PC-3 (cell line): ENCODE results near the gene NBAS. TPM values are rescaled to one million over a fixed set of nuclear protein-coding genes. Genes with fewer than 3 reads are reported as not detected.

Experiments
- ATAC-seq: fragments of 200-7000 bp; cut with Tn5 transposase; 2 replicates; pipeline ENCODE4 v1.9.1; 2020; ENCODE audit warnings: mild to moderate bottlenecking, moderate library complexity
- BruUV-seq: library from RNA; stranded (reverse); fragments of 400-500 nt; replicated peaks from 2 replicates; lab custom pipeline; 2021; lab: Mats Ljungman, UMichigan
- CTCF ChIA-PET: fragments of 300-600 bp; sonication (Branson Sonifier 250); formaldehyde crosslinking; loops from one replicate; lab custom pipeline; 2022; ENCODE audit warnings: antibody characterized with exemption; lab: Charles Lee
- POLR2A ChIA-PET: fragments of 300-600 bp; sonication (Branson Sonifier 250); formaldehyde crosslinking; loops from one replicate; lab custom pipeline; 2022; ENCODE audit warnings: antibody characterized with exemption; ENCODE audit not compliant: unreplicated experiment; lab: Charles Lee
- DNase-seq: peaks from one replicate; pipeline ENCODE4 v3.0.0-alpha.2; 2015
- H2AFZ ChIP-seq: fragments of 300-600 bp; sonication (generic); 2 replicates; pipeline ENCODE4 v1.6.0; 2016; ENCODE audit warnings: antibody characterized with exemption, low read length
- H3F3A ChIP-seq: fragments of 300-600 bp; sonication (generic); one replicate; pipeline ENCODE4 v1.6.0; 2017; ENCODE audit warnings: antibody characterized with exemption, low read length, control low read depth, mild to moderate bottlenecking; ENCODE audit not compliant: unreplicated experiment
- H3K27ac ChIP-seq: fragments of 300-600 bp; sonication (generic); 2 replicates; pipeline ENCODE4 v1.5.1; 2016; ENCODE audit warnings: mild to moderate bottlenecking, low read length
- H3K27me3 ChIP-seq: fragments of 300-600 bp; sonication (generic); 2 replicates; pipeline ENCODE4 v1.6.1; 2016; ENCODE audit warnings: low read length, mixed read lengths
- H3K36me3 ChIP-seq: fragments of 300-600 bp; sonication (generic); 2 replicates; pipeline ENCODE4 v1.6.1; 2016; ENCODE audit warnings: low read depth, mixed run types, low read length, mixed read lengths
- H3K4me1 ChIP-seq: fragments of 300-600 bp; sonication (generic); 2 replicates; pipeline ENCODE4 v1.5.1; 2016; ENCODE audit warnings: low read length; ENCODE audit not compliant: insufficient read depth
- H3K4me2 ChIP-seq: fragments of 300-600 bp; sonication (generic); 2 replicates; pipeline ENCODE4 v1.6.0; 2016; ENCODE audit warnings: low read length
- H3K4me3 ChIP-seq: fragments of 300-600 bp; sonication (generic); 2 replicates; pipeline ENCODE4 v1.5.1; 2016; ENCODE audit warnings: mild to moderate bottlenecking, low read length, mixed read lengths
- H3K79me2 ChIP-seq: fragments of 300-600 bp; sonication (generic); 2 replicates; pipeline ENCODE4 v1.6.1; 2017; ENCODE audit warnings: low read length, mixed read lengths
- H3K9ac ChIP-seq: fragments of 300-600 bp; sonication (generic); 2 replicates; pipeline ENCODE4 v1.6.0; 2016; ENCODE audit warnings: mild to moderate bottlenecking, low read length
- H3K9me2 ChIP-seq: fragments of 300-600 bp; sonication (generic); replicated peaks from 2 replicates; pipeline ENCODE4 v1.6.1; 2016; ENCODE audit warnings: mixed run types, low read length, mixed read lengths
- H3K9me3 ChIP-seq: fragments of 300-600 bp; sonication (generic); 2 replicates; pipeline ENCODE4 v1.6.1; 2016; ENCODE audit warnings: low read length, mixed read lengths
- H4K20me1 ChIP-seq: fragments of 300-600 bp; sonication (generic); 2 replicates; pipeline ENCODE4 v1.6.1; 2016; ENCODE audit warnings: low read length, mixed read lengths
- EZH2 ChIP-seq: fragments of 300-600 bp; sonication (generic); IDR thresholded peaks from one replicate; pipeline ENCODE4 v1.6.1; 2017; ENCODE audit warnings: antibody characterized with exemption, mild to moderate bottlenecking, low read length; ENCODE audit not compliant: unreplicated experiment
- EZH2phosphoT487 ChIP-seq: fragments of 300-600 bp; sonication (generic); IDR thresholded peaks from 2 replicates; pipeline ENCODE4 v1.6.1; 2018; ENCODE audit warnings: mild to moderate bottlenecking, antibody characterized with exemption, low read length, borderline replicate concordance
- intact Hi-C: fragments of 100-400 bp; cut with micrococcal nuclease; formaldehyde crosslinking; loops from 2 replicates; pipeline ENCODE4 v1.9.0; 2023
- total RNA-seq: library from RNA; depleted of rRNA; stranded (reverse); fragments of >200 nt; gene quantifications from 2 replicates; pipeline ENCODE4 v1.2.3, GENCODE V29; 2014
- TF ChIP-seq, protein P1 (sequence below): fragments of 300-600 bp; sonication (generic); conservative IDR thresholded peaks from 2 replicates; pipeline ENCODE4 v1.5.1; 2017; ENCODE audit warnings: antibody characterized with exemption, low read depth, mild to moderate bottlenecking, low read length

NBAS gene
- total RNA-seq, 1 experiment from 2014 or later = 37.2 TPM

DNA sequence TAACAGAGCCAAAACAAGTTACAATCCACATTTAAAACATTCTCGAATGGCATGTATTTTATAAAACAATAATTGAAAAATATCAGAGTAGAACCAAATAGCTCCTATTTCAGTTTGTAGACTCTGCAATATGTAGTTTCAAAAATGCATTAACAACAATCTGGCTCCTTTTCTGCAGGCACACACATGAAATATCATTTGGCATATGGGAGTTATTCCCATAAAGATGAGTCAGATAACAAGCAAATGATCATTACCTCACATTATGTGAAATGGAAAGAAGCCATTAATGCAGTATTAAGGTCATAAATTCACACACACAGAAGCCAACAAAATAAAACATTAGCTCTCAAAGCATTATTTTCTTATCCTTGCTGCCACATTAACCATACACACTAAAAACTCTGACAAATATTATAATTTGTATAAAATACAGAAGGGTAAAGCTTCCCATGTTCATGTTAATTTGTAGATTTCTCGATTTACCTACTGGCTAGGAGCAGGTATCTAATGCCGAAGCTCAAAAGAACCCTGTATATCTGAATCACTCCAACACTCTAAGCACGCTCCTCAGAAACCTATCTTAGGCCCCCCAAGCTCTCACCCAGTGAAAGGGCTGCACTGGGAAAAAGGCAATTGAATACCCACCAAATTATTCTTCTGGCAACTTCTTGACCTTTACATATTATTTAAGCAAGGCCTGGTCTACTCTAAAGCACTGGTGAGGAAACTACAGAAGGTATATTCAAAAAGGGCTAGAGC, 13.8 kb downstream of the NBAS start:
- no peak for TF ChIP-seq EZH2
- TF ChIP-seq, protein P1, sequence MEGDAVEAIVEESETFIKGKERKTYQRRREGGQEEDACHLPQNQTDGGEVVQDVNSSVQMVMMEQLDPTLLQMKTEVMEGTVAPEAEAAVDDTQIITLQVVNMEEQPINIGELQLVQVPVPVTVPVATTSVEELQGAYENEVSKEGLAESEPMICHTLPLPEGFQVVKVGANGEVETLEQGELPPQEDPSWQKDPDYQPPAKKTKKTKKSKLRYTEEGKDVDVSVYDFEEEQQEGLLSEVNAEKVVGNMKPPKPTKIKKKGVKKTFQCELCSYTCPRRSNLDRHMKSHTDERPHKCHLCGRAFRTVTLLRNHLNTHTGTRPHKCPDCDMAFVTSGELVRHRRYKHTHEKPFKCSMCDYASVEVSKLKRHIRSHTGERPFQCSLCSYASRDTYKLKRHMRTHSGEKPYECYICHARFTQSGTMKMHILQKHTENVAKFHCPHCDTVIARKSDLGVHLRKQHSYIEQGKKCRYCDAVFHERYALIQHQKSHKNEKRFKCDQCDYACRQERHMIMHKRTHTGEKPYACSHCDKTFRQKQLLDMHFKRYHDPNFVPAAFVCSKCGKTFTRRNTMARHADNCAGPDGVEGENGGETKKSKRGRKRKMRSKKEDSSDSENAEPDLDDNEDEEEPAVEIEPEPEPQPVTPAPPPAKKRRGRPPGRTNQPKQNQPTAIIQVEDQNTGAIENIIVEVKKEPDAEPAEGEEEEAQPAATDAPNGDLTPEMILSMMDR = no peak
- TF ChIP-seq EZH2phosphoT487 = no peak
- H3K36me3 ChIP-seq = peaks cover 3% of the 10 kb centered on the region; the same call in 1 of the 2 replicates
- H3F3A ChIP-seq = no peaks in the 10 kb centered on the region
- H3K4me1 ChIP-seq = no peaks in the 10 kb centered on the region
- H3K9me3 ChIP-seq = no peaks in the 10 kb centered on the region
- H3K27me3 ChIP-seq = no peaks in the 10 kb centered on the region
- ChIA-PET CTCF (no interaction called here), POLR2A (no interaction called here)
- ATAC-seq = peak; percentile 56
- H3K27ac ChIP-seq = no peak overlapping the region
- intact Hi-C loops = no loop called here
- no peak overlapping the region for H3K4me2 ChIP-seq
- DNase-seq = no peak
- no peak overlapping the region for H2AFZ ChIP-seq
- no peaks in the 10 kb centered on the region for H3K9me2 ChIP-seq
- H3K9ac ChIP-seq = no peak overlapping the region
- H3K79me2 ChIP-seq = no peaks in the 10 kb centered on the region
- no TSS peak for BruUV-seq
- no peaks in the 10 kb centered on the region for H4K20me1 ChIP-seq
- no peak overlapping the region for H3K4me3 ChIP-seq

DNA sequence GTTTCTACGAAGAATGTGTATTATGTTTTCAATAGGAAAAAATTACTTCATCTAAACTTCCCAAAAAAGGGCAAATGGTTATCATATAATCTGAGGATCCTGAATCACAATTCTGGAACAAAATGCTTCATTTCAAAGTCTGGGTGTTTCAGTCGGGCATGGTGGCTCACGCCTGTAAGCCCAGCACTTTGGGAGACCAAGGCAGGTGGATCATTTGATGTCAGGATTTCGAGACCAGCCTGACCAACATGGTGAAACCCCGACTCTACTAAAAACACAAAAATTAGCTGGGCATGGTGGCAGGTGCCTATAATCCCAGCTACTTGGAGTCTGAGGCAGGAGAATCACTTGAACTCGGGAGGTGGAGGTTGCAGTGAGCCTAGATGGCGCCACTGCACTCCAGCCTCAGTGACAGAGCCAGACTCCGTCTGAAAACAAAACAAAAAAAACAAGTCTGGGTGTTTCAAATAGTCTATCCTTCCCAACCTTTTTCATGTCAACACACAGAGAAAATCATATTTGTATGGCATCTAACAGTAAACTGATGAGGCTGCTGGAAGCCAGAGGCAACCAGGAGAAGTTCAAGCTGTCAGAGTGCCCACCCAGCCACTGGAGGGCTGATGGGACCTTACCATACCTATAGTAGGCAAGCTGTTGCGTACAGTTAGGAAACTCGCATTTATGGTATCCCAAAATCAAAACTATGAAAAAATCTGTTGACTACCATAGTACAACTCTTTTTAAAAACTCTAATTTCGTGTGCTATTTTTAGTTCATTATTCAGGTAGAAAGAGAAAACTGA, 14.6 kb downstream of the NBAS start:
- BruUV-seq = no TSS peak
- intact Hi-C loops = no loop called here

More for the DNA sequence above, 14.6 kb downstream of the NBAS start:
- no peak overlapping the region for H2AFZ ChIP-seq
- no peaks in the 10 kb centered on the region for H4K20me1 ChIP-seq
- TF ChIP-seq EZH2 = no peak
- TF ChIP-seq, protein P1 = peak; percentile 62
- no peaks in the 10 kb centered on the region for H3K79me2 ChIP-seq
- no peak overlapping the region for H3K9ac ChIP-seq
- DNase-seq (no peak), ATAC-seq (no peak)
- no peaks in the 10 kb centered on the region for H3K36me3 ChIP-seq
- no peaks in the 10 kb centered on the region for H3K4me1 ChIP-seq
- H3K27me3 ChIP-seq = no peaks in the 10 kb centered on the region
- ChIA-PET CTCF (no interaction called here), POLR2A (no interaction called here)
- H3K9me3 ChIP-seq = no peaks in the 10 kb centered on the region
- no peak overlapping the region for H3K4me3 ChIP-seq
- H3K9me2 ChIP-seq = no peaks in the 10 kb centered on the region
- no peak overlapping the region for H3K4me2 ChIP-seq
- no peaks in the 10 kb centered on the region for H3F3A ChIP-seq
- H3K27ac ChIP-seq = no peak overlapping the region
